DMS 273 (cell line): ENCODE measurements around the gene LMO4.

Experiments used
- DNase-seq: peaks from one replicate; lab custom pipeline; 2025; ENCODE audit not compliant: unreplicated experiment; lab: John Stamatoyannopoulos, UW

LMO4 gene, protein sequence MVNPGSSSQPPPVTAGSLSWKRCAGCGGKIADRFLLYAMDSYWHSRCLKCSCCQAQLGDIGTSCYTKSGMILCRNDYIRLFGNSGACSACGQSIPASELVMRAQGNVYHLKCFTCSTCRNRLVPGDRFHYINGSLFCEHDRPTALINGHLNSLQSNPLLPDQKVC

DNA sequence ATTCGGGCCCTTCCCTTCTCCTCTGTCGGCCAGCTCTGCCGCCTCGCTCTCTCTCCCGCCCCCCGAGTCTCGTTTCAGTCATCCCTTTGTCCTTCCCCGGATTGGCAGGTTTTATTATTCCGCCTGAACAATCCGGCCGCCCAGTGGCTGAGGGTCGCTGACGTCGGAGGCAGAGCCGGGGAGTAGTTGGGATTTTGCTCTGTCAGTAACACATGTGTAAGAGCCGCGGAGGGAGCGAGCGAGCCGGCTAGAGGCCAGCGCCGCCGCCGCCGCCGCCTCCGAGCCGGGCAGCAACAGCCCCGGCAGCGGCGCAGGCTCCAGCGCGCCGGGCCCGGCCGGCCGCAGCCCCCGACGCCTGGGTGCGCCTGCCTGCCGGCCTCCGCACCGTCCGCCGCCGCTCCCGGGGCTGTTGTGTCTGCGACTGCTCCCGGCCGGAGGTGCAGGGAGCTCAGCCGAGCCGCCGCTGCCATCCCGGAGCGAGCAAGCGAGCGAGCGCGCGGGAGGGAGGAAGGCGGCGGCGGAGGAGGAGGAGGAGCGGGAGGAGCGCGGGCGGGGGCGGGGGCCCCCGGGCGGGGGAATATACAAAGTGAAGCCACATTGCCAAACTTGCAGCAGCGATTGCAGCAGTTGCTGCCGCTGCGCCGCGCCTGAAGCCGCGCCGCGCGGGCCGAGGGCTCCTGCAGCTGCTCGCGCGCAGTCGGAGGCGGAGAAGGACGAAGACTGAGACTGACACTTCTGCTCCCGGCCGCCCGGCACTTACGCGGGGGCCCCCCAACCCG lies at the start of gene LMO4:
LMO4 (plus strand) TSS at position 609 of the 779 bp plus-strand sequence. CDS start 3,136 bp downstream, outside the sequence.
- DNase-seq, result peak; percentile 97

DNA sequence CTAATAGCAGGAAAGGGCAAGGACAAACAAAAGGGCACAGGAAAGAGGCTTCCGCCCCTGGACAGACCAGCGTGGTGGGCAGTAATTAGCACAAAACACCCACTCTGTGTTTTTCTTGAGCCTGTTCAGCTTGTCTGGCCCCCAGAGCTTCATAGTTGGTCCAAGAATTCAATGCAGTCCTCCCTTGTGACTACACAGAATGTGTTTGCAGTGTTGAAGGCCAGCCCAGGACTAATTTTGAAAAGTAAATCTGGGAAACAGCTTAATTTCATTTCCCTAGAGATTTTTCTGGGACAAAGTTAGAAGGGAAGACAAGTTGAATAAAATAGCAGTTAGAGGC lies 49.2 kb upstream of the LMO4 start:
- no peak for DNase-seq

DNA sequence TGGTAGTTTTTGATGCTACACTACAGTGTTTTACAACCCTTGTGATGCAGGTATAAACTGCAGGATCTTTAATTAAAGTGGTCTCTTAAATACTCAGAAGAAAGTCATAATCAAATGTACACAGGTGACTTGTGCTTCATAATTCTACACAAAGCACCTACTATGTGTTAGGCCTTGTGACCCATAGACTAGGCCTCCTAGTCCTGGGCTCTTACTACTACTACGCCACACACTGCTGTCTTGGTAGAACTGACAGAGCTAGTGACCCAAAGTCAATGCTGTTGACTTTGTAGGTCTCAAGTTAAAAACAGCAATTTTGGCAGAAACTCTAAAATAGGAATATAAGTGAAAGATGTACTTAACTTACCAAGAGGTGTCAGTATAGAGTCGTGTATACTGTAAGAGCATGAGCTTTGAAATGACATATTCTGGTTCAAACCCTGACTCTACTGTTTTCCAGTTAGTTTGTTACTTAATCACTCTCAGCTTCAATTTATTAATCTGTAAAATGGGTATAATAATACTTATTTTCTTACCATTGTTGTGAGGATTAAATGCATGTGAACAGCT lies 48.6 kb upstream of the LMO4 start:
- DNase-seq, result peak; percentile 10

DNA sequence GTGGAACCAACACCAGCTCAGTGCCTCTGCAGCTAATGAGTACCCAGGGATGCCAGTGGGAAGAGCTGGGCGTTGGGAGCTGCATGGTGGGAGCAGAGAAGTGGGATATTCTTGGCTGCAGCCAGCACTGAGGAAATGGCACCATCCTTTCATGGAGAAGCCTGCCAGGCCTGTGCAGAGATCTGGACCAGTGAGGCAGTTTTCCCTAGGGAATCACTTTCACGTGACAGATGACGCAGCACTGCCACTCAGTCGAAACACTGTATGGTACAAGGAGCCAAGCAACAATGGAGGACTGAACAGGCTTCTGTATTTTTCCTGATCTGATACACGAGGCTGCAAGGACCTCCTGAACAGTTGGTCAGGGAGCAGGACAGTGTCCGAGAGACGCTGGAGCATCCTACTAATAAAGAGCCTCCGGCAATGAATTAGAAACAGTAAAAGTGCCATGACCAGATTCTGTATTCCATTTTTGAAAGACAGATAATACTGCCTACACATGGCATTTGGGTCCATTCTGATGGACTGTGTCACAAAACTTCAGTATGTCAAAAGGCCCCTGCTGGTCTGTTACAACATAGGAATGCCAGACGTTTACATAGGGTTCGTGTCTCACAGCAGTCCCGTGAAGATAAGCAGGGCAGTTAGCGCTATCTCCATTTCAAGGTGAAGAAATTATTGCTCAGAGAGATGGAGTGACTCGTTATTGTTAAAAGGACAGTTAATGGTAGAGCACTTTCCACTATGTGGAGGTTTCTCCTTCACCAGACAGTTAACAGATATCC lies 44.0 kb upstream of the LMO4 start:
- peak; percentile 7 for DNase-seq

DNA sequence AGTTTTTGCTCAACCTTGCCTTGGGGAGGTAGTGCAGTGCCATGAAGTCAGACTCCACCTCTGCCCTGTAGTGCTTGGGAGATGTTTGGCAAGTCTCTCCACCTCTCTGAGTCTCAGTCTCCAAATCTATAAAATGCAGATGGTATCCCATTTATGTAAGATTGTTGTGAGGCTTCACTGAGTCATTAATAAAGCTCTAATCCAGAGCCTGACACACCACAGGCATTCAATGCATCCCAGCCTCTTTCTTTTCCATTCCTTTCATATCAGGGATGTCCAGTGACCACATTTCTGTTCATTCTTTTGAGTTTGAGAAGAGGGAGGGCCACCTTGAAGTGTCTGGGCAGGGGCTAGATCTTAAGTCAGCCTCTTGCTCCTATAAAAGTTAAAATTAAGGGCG lies 37.6 kb upstream of the LMO4 start:
- DNase-seq, result no peak

DNA sequence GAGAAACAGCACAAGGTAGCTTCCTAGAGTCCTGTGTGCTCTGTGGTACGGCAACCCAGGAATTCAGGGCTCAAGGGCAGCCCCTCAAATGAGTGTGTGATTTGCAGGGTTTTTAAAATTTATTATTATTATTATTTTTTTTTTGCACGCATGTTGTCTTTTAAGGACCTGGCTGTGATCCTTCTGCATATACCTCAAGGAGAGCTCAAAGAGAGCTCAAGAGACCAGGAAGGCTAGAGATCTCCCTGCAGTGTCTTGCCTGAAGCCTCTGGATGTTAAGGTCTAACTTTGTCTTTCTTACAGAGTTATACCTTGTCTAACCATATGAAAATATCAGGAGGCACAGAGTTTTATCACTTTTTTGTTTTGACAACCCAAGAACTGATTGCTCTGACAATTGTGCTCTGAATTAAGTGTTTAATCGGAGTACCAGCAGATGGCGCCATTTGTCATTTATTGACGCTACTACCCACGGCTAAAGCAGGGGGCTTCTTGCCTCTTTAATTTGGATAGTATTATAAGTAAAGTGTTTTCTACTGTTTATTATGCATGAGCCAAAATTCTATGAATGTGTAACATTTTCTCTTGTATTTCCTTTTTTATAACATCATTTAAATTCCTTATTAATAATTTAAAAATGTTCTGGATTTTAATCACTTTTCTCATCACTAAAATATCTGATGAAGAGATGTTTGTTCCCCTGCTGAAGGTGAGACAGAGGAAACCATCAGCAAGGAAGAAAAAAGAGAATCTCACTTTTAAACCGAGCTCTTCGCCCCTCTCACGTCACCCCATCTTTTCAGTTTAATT lies 35.8 kb upstream of the LMO4 start:
- peak; percentile 84 for DNase-seq

DNA sequence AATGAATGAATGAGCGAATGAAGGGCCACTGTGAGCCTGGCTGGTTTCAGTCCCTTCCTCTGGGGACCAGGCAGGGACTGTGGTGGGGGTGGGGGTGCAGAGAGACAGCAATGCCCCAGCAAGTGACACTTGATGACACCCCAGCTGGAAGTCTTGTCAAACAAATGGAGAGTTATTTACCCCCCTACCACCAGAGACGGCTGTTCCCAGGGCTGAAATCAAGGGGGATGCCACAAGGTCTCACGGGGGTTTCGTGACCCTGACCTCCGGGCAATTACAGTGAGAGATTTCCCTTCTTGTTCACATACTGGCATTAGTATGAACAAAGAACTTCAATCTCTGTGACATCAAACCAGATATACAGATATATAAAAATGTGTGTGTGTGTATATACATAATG lies 34.0 kb upstream of the LMO4 start:
- no peak for DNase-seq

DNA sequence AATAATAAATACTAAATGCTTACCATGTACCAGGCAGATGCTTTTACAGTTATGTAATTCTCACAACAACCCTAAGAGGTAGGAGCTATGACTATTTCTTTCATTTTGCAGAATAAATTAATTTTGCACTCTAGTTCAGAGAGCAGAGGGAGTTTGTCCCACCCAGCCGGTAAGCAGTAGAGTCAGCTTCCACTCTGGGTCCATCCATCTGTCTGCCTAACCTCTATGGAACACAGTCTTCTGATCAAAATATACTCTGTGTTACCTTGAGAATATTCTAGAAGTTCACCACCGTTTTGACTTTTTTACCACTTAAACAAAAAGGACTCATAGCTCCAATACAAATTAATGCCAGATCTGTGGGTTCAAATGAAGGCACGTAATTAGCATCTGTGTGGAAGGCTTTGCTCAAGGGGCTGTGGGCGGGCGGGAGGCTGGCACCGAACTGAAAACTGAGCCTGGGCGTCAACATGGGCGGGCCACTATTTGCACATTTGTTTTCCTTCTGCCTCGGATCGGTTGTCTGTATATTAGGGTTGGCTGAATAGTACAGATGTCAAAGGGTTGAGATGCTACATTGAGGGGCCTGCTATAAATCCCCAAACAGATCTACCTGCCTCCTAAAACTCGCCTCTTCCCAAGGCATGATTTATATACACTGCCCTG lies 33.1 kb upstream of the LMO4 start:
- DNase-seq, result no peak

DNA sequence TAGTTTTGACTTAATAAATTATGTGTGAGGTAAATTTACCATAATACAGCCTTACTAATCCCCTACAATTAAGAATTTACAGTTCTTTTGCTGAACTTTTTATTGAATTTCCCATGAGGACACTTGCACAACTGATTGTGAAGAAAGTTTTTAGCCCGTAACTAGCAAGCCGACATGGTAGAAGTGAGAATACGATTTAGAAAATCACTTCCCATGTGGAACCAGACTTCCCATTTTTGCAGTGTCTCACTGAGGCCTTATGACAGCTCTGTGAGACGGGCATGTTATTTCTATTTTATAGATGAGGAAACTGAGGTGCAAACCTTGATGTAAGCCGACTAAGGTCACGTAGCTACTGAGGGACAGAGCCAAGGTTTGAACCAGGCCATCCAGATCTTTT lies 32.5 kb upstream of the LMO4 start:
- DNase-seq, result no peak

DNA sequence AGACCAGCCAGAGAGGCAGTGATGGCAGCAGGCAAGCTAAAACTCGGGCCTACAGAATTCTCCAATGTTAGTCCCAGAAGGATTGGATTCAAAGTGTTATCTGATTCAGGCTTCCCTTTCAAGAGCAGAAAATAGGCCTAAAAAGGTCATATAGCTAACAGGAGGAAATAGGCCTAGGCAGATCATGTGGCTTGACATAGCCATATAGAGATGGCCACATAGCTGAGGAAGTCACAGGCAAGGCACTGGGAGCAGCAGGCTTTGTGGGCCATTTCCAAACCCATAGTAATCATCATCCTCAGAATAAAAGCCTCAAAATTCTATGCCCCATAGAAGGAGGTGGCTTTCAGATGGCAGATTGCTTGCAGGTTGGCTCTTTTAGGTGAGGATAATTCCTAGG lies 29.0 kb upstream of the LMO4 start:
- DNase-seq, result no peak

DNA sequence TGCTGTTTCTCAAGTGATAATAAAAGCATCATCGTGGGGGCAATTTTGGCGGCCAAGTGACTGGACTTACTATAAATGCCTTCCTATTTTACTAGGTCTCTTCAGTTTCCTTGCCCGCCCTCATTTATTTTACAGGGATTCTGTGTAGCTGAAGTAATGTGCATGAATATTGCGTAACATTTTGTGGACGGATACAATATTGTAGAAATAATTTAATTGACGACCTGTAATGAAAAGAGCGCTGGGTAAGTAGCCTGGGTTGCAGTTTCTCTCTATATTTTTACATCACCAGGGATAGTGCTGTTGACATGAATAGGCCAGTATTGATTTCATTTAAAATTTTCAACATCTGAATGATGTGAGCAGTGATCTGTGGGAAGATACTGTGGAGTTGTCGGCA lies 28.1 kb upstream of the LMO4 start:
- DNase-seq, result no peak

DNA sequence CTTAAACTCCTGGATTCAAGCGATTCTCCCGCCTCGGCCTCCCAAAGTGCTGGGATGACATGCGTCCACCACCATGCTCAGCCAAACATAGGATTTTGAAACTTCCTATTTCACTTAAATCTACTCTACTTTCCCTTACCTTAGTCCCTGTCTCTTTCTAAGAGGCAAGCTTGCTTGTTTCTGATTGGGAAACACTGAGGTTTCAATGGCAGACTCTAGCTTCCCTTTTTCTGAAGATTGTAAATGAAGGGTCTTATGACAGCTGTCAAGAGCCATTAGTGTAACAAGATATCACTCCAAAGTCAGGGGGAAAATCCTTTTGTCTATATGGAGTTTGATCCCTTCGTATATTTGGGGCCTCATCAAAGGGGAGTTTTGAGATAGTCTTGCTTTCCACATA lies 23.5 kb upstream of the LMO4 start:
- DNase-seq, result no peak

DNA sequence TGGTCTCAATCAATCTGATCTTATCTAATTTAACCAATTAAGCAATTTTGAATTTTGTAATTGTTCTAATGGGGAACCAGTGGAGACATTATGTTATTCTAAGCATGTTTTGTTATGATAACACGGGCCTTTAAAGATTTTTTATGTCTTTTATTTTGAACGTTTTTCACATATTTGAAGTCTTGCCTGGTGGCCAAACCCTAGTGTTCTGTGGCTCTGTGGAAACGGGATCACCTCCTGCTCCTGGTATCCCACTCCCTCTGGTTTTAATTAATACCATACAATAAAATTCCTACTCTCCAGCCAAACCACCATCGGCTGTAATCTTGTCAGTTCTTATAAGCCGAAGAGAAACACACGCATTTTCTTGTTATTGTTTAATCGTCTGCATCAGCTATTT lies 22.9 kb upstream of the LMO4 start:
- no peak for DNase-seq

DNA sequence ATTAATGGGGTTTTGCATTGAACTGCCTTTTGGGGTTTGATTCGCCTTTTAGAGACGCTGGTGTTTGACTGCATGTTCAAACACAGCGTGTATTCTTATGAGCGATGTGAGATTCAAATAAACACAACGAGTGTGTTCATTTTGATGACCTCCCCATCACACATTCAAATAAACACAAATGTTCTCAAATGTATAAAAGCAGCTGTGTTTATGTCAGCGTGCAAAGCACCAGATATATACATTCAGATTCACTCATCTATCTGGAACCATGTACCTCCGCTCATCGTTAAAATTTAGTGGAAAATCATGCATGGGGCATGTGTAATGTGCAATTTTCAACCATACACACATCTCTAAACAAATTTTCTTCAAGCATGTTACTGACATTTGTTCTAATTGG lies 21.4 kb upstream of the LMO4 start:
- DNase-seq, result no peak

DNA sequence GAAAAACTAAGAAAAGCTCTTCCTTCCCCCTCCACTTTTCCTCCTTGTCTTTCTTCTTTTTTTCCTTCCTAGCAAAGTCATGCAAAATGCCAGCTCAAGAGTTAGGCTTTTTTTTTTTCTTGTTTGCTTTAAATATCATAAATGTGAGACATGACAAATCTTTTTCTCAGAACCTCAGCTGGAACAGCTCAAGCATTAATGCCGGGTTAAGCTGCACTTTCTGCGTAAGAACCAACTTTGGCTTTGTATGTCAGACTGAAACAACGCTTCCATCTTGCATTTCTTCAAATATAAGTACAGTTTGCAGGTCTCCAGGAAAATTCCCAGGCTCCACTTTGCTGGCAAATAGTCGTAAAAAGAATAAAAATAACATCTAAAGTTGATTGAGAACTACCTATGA lies 20.7 kb upstream of the LMO4 start:
- DNase-seq, result no peak

DNA sequence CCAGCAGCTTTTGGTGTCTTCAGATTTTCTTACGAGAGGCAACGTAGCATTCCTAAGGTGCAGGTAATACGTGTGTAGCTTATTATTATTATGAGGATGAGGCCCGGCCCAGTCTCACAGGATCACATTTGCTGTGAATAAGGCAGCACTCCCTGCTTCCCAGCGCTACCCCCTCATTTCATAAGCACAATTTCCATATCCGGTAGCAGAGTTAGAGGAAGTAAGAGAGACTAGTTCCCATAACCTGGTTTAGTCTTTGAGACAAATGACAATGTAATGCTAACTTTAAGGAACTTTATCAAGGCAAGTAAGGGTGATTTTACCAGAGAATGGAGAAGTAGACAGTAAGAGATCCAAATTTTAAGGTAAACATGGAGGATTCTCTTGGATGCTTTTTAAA lies 14.6 kb upstream of the LMO4 start:
- no peak for DNase-seq

DNA sequence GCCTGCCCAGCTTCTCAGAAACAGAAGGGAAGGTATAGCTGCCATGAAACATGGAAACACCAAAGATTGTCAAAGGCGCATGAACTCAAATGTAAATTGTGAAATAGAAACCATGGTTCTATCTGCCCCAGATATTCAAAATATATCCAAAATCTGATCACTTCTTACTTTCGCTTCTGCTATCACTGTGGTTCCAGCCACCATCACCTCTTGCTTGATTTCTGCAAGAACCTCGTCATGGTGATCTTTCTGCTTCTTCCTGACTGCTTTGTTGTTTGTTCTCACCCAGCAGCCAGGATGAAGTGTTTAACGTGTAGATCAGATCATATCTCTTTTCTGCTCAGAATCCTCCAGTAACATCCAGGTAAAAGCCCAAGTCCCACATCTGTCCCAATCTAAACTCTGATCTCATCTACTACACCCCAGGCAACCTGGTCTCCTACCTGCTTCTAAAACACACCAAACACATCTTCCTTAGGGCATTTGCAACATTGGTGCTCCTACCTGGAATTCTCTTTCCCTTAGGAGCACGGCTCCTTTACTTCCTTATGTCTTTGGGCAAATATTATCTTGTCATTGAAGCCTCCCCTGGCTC lies 10.5 kb upstream of the LMO4 start:
- no peak for DNase-seq

DNA sequence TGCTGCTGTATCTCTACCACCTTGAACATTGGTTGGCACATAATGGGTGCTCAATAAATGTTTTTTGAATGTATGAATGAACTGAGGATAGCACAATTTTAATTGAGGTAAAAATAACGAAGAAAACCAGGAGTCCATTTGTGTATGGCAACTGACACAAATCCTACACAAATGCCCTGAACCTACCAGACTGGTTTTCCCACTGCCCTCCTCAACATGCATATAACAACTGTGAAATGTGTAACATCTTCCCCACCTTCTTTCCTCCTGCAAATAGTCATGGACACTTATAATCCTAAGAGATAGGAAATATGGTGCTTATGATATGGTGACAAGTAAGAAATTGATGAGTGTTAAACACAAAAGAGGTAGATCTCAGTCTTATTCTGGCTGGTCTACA lies 9.9 kb upstream of the LMO4 start:
- DNase-seq, result no peak

DNA sequence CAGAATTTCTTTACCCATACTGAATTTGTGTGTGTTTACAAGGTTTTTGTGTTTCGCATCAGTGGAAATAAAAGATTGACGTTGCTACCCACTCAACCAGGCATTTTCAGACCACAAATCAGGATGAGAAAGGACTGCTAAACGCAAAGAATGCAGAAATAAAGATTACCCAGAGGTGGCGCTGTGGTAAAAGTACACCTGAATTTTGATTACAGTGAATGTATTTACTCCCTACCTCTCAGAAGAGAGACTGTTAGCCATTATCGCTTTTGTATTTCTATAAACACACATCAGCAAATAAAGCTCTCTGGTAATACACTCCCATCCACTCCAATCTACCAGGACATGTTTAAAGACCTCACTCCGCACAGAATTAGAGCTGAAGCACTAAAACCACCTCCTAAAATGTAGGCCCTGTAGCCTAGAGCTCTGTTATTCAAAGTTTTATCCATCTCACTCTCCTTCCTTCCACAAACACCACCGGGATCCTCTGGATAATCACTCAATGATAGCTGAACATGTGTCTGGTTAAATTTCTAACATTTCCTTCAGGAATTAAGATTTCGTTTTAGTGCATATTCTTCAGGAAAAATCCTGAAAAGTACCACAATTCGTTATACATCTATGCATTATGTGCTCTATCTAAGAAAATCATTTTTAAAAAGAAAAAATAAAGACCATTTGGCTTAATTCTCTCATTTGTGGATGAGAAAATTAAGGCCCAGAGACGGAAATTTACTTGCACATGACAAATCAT lies 2.5 kb upstream of the LMO4 start:
- peak; percentile 72 for DNase-seq
